Medulla oblongata (tissue), 1 donor: Measurements from ENCODE around the gene MARS1.
"Not testable (repeated sequence)": the region's sequence is repeated elsewhere in the genome, so short reads cannot be mapped to it uniquely, and the experiment has no call there.

Experiments
- DNase-seq: peaks from one replicate; pipeline ENCODE4 v3.0.0-alpha.2; 2015; ENCODE audit errors: extremely low spot score

MARS1 gene

DNA sequence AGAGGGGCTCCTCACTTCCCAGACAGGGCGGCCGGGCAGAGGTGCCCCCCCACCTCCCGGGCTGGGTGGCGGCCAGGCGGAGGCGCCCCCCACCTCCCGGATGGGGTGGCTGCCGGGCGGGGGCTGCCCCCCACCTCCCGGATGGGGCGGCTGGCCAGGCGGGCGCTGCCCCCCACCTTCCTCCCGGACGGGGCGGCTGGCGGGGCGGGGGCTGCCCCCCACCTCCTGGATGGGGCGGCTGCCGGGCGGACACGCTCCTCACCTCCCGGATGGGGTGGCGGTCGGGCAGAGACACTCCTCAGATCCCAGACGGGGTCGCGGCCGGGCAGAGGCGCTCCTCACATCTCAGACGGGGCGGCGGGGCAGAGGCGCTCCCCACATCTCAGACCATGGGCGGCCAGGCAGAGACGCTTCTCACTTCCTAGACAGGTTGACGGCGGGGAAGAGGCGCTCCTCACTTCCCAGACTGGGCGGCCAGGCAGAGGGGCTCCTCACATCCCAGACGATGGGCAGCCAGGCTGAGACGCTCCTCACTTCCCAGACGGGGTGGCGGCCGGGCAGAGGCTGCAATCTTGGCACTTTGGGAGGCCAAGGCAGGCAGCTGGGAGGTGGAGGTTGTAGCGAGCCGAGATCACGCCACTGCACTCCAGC lies 7.3 kb downstream of the MARS1 start:
- not testable (repeated sequence) for DNase-seq

DNA sequence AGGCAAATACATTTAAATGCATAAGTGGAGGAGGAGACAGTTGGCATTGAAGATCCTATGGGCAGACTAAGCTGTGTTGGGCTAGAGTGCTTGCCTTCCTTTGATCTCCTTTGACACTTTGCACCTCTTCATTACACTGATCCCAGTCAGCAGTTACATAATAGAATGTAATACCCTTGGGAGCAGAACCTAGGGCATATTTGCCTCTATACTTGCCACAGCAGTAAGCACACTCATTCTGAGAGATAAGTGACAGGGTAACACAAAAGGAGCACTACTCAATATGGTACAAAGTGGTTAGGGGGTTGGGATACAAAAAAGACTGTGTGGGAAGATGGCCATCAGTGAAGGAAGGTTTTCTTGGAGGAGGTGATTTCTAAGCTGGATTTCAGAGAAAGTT lies 9.0 kb downstream of the MARS1 start:
- DNase-seq = no peak

DNA sequence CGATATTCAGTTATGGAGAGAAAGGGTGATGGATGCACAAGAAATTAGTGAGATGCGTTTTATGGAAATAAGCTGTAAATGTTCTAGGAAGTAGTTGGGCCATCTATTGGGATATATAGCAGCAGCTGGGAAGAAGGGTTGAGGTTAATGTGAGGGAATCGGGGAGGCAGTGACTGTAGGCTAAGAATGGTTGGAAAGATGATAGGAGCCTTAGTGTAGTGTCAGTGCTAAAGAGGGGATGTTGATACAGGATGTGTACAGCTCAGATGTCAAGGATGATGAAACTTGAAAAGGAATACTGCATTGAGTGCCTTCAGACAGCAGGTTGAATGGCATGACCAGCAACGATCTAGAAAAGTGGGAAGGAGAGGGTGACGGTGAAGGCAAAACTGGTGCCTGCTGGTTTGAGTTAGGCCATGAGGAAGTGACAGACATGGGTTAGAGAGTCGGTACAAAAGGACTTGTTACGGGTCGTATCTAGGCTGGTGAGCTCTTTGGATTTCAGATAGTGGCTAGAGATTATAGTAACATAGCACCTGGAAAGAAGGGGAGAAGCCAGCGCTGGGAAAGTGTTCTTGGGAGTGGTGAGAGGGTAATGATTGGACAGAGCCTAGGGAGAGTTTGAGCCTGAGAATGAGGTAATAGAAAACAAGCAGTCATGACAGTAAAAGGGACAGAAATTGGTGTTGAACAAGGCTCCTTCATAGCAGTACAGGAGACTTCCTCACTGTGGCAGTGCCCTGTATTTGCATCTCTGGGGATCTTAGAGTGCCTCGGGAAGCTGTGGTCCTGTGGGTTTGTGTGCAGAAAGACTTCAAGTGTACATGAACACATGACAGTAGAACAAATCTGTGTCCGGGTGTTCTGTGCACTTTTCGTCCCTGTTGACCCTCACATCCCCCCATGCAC lies 9.6 kb downstream of the MARS1 start:
- DNase-seq = no peak

DNA sequence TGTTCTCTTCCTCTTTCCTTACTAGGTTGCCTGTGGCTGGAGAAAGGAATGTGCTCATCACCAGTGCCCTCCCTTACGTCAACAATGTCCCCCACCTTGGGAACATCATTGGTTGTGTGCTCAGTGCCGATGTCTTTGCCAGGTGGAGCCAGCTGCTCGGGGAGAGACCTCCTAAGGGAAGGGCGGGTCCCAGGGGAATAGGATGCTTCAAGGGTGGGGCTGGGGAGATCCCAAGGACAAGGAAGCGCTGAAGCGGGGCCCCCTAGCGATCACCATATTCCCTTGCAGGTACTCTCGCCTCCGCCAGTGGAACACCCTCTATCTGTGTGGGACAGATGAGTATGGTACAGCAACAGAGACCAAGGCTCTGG lies 10.2 kb downstream of the MARS1 start:
- DNase-seq = no peak

DNA sequence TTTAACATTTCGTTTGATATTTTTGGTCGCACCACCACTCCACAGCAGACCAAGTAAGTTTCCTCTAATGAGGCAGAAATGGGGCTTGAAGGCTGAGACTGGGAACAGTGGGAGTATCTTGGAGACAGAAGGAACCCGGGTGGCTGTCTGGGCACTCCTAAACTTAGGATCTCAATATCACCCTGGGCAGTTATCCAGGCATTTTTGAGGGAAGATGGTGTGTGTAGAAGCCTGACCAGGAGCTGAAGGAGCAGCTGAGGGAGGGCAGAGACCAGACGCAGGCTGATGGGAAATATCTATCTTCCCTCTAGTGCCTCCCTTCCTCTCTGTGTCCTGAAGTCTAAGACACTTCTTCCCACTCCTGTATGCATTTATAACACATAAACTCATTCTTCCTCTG lies 10.7 kb downstream of the MARS1 start:
- no peak for DNase-seq

DNA sequence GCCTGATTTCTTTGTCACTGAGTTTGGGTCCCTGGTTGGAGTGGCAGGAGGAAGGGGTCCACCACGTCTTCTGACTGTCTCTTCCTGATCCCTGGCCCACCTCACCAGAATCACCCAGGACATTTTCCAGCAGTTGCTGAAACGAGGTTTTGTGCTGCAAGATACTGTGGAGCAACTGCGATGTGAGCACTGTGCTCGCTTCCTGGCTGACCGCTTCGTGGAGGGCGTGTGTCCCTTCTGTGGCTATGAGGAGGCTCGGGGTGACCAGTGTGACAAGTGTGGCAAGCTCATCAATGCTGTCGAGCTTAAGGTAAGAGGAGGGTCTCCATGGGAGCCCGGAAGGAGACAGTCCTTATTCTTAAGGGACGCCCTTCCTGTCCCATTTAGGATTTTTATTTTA lies 12.3 kb downstream of the MARS1 start:
- no peak for DNase-seq

DNA sequence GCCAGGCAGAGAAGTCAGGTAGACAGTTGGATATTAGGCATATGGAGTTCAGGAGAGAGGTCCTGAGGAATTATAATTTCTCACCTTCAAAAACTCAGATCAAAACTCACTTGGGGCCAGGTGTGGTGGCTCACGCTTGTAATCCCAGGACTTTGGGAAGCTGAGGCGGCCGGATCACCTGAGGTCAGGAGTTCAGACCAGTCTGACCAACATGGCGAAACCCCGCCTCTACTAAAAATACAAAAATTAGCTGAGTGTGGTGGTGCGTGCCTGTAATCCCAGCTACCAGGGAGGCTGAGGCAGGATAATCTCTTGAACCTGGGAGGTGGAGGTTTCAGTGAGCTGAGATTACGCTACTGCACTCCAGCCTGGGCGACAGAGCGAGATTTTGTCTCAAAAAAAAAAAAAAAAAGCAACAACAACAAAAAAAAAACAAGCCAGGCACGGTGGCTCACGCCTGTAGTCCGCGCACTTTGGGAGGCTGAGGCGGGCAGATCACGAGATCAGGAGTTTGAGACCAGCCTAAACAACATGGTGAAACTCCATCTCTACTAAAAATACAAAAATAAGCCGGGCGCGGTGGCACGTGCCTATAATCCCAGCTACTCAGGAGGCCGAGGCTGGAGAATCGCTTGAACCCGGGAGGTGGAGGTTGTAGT lies 14.6 kb downstream of the MARS1 start:
- DNase-seq = not testable (repeated sequence)

DNA sequence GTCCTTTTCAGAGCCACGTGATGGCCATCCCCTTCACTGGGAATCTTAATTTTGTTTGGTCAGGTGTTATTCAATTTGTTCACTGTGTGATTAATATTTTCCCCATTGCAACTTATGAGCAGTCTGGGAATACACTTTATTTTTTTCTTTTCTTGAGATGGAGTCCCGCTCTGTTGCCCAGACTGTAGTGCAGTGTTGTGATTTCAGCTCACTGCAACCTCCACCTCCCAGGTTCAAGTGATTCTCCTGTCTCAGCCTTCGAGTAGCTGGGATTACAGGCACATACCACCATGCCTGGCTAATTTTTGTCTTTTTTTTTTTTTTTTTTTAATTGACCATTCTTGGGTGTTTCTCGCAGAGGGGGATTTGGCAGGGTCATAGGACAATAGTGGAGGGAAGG lies 18.7 kb downstream of the MARS1 start:
- DNase-seq = not testable (repeated sequence)

DNA sequence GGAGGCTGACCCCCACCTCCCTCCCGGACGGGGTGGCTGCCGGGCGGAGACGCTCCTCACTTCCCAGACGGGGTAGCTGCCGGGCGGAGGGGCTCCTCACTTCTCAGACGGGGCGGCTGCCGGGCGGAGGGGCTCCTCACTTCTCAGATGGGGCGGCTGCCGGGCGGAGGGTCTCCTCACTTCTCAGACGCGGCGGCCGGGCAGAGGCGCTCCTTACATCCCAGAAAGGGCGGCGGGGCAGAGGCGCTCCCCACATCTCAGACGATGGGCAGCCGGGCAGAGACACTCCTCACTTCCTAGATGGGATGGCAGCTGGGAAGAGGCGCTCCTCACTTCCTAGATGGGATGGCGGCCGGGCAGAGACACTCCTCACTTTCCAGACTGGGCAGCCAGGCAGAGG lies 19.9 kb downstream of the MARS1 start:
- not testable (repeated sequence) for DNase-seq

DNA sequence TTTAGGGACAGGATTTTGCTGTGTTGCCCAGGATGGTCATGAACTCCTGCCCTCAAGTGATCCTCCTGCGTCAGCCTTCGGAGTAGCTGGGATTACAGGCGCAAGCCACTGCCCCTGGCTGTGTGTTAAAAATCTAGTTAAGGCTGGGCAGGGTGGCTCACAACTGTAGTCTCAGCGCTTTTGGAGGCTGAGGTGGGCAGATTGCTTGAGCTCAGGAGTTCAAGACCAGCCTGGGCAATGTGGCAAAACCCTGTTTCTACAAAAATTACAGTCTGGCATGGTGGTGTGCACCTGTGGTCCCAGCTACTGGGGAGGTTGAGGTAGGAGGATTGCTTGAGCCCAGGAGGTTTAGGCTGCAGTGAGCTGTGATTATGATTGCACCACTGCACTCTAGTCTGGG lies 23.3 kb downstream of the MARS1 start:
- no peak for DNase-seq

DNA sequence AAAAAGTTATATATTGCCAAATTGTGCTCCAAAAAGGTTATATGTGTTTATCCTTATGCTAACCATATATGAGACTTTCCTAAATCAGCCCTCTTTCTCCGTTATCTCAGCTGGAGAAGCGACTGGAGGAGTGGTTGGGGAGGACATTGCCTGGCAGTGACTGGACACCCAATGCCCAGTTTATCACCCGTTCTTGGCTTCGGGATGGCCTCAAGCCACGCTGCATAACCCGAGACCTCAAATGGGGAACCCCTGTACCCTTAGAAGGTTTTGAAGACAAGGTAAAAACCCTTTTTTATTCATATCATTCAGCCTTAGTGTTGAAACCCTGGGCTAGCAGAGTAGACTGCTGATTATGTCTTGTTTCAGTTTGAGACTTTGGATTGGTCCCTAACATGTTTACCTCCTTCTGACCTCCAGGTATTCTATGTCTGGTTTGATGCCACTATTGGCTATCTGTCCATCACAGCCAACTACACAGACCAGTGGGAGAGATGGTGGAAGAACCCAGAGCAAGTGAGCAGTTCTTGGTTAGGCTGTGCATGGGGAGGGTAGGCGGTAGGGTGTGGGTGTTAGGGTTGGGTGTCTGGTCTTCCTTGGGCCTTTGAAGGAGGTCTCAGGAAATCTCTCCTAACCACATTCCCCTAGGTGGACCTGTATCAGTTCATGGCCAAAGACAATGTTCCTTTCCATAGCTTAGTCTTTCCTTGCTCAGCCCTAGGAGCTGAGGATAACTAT lies 23.9 kb downstream of the MARS1 start:
- no peak for DNase-seq

DNA sequence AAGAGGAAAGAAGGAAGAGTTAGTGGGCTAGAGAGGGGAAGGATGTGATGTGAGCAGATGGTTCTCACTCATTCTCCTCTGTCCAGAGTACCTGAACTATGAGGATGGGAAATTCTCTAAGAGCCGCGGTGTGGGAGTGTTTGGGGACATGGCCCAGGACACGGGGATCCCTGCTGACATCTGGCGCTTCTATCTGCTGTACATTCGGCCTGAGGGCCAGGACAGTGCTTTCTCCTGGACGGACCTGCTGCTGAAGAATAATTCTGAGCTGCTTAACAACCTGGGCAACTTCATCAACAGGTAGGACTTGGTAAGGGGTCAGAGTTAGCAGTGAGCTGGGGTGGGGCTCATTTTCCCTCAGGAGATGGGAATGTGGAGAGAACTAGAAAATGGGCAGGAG lies 24.8 kb downstream of the MARS1 start:
- DNase-seq = no peak

DNA sequence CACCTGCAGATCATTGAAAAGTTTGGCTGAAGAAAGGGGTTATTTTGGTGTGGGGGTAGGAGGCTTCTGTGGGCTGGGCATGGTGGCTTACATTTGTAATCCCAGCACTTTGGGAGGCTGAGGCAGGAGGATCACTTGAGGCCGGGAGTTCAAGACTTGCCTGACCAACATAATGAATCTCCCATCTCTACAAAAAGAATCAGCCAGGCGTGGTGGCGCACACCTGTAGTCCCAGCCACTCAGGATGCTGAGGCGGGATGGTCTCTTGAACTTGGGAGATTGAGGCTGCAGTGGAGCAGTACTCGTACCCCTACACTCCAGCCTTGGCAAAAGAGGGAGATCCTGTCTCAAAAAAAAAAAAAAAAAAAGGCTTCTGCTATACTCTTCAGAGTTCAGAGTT lies 25.4 kb downstream of the MARS1 start:
- DNase-seq = no peak

DNA sequence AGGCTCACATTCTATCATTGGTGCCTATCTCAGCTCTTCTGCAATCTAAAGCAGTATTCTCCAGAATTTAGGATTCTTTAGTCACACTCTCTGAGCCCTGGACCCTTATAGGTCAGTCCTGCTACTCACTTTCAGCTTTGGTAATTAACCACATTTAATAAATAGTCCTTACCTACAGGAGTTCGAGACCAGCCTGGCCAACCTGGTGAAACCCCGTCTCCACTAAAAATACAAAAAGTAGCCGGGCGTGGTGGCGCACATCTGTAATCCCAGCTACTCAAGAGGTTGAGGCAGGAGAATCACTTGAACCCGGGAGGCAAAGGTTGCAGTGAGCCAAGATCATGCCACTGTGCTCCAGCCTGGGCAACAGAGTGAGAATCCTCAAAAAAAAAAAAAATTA lies 25.8 kb downstream of the MARS1 start:
- DNase-seq = not testable (repeated sequence)

DNA sequence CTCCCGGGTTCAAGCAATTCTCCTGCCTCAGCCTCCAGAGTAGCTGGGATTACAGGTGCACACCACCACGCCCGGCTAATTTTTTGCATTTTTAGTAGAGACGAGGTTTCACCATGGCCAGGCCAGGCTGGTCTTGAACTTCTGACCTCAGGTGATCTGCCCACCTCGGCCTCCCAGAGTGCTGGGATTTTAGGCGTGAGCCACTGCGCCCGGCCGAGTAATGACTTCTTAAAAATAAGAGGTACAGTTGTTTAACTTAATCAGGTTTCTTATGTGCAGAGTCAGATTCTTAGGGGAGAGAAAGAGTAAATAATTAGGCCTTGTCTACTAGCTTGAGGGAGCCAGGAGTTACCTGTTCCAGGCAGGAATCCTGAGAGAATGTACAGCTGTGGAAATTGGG lies 26.4 kb downstream of the MARS1 start:
- DNase-seq = not testable (repeated sequence)

DNA sequence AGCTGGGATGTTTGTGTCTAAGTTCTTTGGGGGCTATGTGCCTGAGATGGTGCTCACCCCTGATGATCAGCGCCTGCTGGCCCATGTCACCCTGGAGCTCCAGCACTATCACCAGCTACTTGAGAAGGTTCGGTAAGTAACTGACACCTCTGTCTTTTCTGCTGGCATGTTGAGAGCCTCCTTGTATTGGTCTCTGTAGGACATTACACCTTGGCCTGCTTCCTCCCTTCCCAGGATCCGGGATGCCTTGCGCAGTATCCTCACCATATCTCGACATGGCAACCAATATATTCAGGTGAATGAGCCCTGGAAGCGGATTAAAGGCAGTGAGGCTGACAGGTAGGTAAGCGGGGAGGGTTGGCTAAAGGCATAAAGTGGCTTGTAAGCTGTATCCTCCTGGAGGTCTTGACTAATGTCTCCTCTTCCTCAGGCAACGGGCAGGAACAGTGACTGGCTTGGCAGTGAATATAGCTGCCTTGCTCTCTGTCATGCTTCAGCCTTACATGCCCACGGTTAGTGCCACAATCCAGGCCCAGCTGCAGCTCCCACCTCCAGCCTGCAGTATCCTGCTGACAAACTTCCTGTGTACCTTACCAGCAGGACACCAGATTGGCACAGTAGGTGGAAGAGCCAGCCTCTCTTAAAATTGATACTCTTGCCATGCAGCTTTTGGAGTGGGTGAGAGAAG lies 27.0 kb downstream of the MARS1 start:
- DNase-seq = no peak

DNA sequence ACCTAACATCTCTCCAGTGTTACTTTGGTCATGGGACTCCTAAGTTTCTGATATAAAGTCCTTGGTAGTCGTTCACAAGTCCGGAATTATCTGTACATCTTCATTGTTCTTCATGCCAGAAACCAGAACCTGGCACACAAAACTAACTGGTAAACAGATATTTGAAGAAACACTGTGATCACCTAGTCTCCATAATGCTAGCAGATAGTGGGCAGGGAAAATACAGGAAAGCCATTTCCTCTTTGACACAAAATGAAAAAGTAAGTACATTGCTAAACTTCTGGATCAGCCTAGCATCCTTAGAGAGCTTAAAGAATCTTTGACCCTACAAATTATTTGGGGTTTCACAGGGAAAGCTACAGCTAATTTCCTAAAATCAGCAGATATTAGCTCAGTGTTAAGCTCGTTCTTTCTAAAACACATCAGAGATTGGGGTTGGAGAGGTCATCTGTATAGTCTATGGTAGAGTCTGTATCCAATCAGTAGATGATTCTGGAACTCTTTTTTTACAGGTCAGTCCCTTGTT lies 27.6 kb downstream of the MARS1 start:
- no peak for DNase-seq

DNA sequence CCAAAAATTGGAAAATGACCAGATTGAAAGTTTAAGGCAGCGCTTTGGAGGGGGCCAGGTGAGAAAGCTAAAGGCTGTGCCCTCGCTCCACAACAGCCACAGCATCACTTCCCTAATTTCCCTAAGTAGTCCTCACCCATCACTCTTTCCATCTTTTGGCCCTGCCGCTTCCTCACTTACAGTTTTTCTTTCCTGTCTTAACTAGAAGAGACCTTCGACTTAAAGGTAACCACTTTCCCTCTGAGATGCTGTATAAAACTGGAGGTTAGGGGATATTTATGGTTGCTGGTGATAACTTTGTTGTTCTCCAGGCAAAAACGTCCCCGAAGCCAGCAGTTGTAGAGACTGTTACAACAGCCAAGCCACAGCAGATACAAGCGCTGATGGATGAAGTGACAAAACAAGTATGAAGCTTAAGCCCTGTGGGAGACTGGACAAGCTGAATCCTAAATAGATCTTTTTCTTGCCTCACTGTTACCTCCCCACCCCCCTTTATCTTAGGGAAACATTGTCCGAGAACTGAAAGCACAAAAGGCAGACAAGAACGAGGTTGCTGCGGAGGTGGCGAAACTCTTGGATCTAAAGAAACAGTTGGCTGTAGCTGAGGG lies 28.2 kb downstream of the MARS1 start:
- DNase-seq = no peak

DNA sequence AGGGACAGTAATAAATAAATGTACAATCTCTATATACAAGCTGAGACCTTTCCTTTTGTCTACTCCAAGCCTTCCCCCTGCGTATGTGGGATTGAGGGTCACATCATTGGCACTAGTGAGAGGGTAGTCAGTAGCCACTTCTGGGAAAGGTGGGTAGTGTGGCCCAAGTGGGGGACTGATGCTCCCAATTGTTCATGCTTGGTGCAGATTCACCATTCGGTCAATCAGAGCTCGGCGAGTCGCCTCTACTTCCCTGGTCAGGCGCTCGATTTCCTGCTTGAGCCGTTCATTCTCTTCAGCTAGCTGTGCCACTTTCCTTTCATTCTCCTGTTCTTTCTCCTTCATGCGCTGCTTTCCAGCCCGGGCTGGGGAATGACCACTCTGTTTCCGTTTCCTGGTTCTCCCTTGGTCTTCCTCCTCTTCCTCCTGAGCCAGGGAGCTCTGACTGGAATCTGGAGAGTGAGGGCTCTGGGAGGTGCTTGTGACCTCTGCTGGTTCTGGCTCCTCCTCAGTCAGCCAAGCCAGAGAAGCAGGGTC lies 28.8 kb downstream of the MARS1 start:
- DNase-seq = no peak

DNA sequence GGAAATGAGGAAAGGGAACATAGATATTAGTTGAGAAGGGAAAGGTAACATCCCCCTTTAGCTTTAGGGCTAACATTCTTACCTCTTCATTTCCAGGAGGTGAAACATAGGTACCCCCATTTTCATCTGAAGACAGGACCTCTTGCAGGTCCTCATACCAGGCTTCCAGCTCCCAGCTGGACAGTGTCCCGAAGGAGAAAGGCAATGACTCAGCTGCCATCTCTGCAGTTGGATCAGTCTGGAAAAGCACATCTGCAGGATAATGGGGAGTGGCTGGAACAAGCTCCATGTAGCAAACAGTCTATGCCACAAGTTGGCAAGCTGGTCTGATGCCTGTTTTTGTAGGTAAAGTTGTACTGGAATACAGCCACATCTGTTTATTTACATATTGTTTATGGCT lies 29.3 kb downstream of the MARS1 start:
- no peak for DNase-seq

DNA sequence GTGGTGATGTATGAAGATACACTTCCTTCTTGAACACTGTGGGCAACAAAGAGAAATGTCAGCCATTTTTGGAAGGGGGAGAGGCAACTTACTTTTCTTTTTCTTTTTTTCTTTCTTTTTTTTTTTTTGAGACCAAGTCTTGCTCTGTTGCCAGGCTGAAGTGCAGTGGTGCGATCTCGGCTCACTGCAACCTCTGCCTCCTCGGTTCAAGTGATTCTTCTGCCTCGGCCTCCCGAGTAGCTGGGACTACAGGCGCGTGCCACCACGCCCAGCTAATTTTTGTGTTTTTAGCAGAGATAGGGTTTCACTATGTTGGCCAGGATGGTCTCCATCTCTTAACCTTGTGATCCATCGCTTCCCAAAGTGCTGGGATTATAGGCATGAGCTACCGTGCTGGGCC lies 29.9 kb downstream of the MARS1 start:
- not testable (repeated sequence) for DNase-seq
